IMR-90 (cell line): Measurements from ENCODE around the gene HIVEP3. TPM values are rescaled to one million over a fixed set of nuclear protein-coding genes. Genes with fewer than 3 reads are reported as not detected.

Experiments
- ATAC-seq: fragments of 200-7000 bp; cut with Tn5 transposase; 2 replicates; pipeline ENCODE4 v1.9.1; 2020; ENCODE audit warnings: low read depth, mild to moderate bottlenecking, moderate library complexity
- BruUV-seq: library from RNA; stranded (reverse); fragments of 400-500 nt; replicated peaks from 2 replicates; lab custom pipeline; 2021; lab: Mats Ljungman, UMichigan
- CTCF ChIA-PET: fragments of 300-600 bp; formaldehyde crosslinking; extraction: SDS; loops from one replicate; lab custom pipeline; 2021; ENCODE audit warnings: antibody characterized with exemption; lab: Yijun Ruan, JAX
- POLR2A ChIA-PET: fragments of 300-600 bp; sonication (Branson Sonifier 250); formaldehyde crosslinking; loops from one replicate; lab custom pipeline; 2022; ENCODE audit warnings: antibody characterized with exemption; ENCODE audit not compliant: unreplicated experiment; lab: Charles Lee
- DNase-seq: peaks from one replicate; pipeline ENCODE4 v3.0.0; 2013
- H2AFZ ChIP-seq: replicated peaks from 2 replicates; pipeline ENCODE3; 2013; ENCODE audit warnings: low read length, mild to moderate bottlenecking; ENCODE audit not compliant: poor library complexity
- H2AK5ac ChIP-seq: 2 replicates; pipeline ENCODE4 v1.6.1; 2013; ENCODE audit warnings: low read depth, low read length, inconsistent platforms
- H2AK9ac ChIP-seq: replicated peaks from 2 replicates; pipeline ENCODE3; 2013; ENCODE audit warnings: mild to moderate bottlenecking, low read depth, low read length, moderate library complexity; ENCODE audit not compliant: poor library complexity
- H2BK120ac ChIP-seq: 2 replicates; pipeline ENCODE4 v1.6.1; 2013; ENCODE audit warnings: low read depth, low read length, inconsistent platforms
- H2BK15ac ChIP-seq: 3 replicates; pipeline ENCODE4 v1.6.1; 2013; ENCODE audit warnings: low read depth, low read length, inconsistent platforms
- H2BK20ac ChIP-seq: 2 replicates; pipeline ENCODE4 v1.6.1; 2013; ENCODE audit warnings: low read depth, mild to moderate bottlenecking, inconsistent platforms, low read length, moderate library complexity
- H2BK5ac ChIP-seq: 2 replicates; pipeline ENCODE4 v1.6.1; 2013; ENCODE audit warnings: mild to moderate bottlenecking, low read depth, low read length, inconsistent platforms; ENCODE audit not compliant: poor library complexity, severe bottlenecking
- H3K14ac ChIP-seq: replicated peaks from 2 replicates; pipeline ENCODE4 v1.6.1; 2013; ENCODE audit warnings: low read depth, low read length, inconsistent platforms
- H3K18ac ChIP-seq: 2 replicates; pipeline ENCODE4 v1.6.1; 2013; ENCODE audit warnings: low read depth, low read length, control low read depth
- H3K23ac ChIP-seq: 2 replicates; pipeline ENCODE4 v1.6.1; 2013; ENCODE audit warnings: low read depth, low read length, inconsistent platforms
- H3K27ac ChIP-seq: 2 replicates; pipeline ENCODE4 v1.5.1; 2013; ENCODE audit warnings: mild to moderate bottlenecking, control low read depth, low read length; ENCODE audit not compliant: insufficient read depth
- H3K27me3 ChIP-seq: 2 replicates; pipeline ENCODE4 v1.6.1; 2013; ENCODE audit warnings: low read length; ENCODE audit not compliant: control insufficient read depth, insufficient read depth
- H3K36me3 ChIP-seq: 2 replicates; pipeline ENCODE4 v1.6.1; 2013; ENCODE audit warnings: low read length, mixed read lengths; ENCODE audit not compliant: control insufficient read depth, insufficient read depth
- H3K4ac ChIP-seq: 2 replicates; pipeline ENCODE4 v1.6.1; 2013; ENCODE audit warnings: low read depth, low read length, inconsistent platforms
- H3K4me1 ChIP-seq: 2 replicates; pipeline ENCODE4 v1.6.1; 2013; ENCODE audit warnings: low read length, mixed read lengths; ENCODE audit not compliant: control insufficient read depth, insufficient read depth
- H3K4me2 ChIP-seq: 2 replicates; pipeline ENCODE4 v1.6.1; 2013; ENCODE audit warnings: low read depth, mild to moderate bottlenecking, control low read depth, low read length, moderate library complexity
- H3K4me3 ChIP-seq: 2 replicates; pipeline ENCODE4 v1.5.1; 2013; ENCODE audit warnings: low read depth, mild to moderate bottlenecking, control low read depth, low read length, moderate library complexity; ENCODE audit not compliant: insufficient read depth
- H3K56ac ChIP-seq: 2 replicates; pipeline ENCODE4 v1.6.1; 2013; ENCODE audit warnings: low read length, inconsistent platforms; ENCODE audit not compliant: insufficient read depth; ENCODE audit errors: extremely low read depth
- H3K79me1 ChIP-seq, 2 experiments: 2 replicates each; pipeline ENCODE4 v1.6.1; 2013; ENCODE audit warnings: low read length in 2 of 2, inconsistent platforms in 1 of 2, low read depth in 1 of 2
- H3K9ac ChIP-seq: 2 replicates; pipeline ENCODE4 v1.6.1; 2013; ENCODE audit warnings: low read depth, low read length, control low read depth
- H3K9me1 ChIP-seq: 2 replicates; pipeline ENCODE4 v1.6.1; 2013; ENCODE audit warnings: low read length, inconsistent platforms; ENCODE audit not compliant: insufficient read depth
- H3K9me3 ChIP-seq: 2 replicates; pipeline ENCODE4 v1.6.1; 2013; ENCODE audit warnings: low read length; ENCODE audit not compliant: control insufficient read depth, insufficient read depth
- H4K20me1 ChIP-seq: 2 replicates; pipeline ENCODE4 v1.6.1; 2013; ENCODE audit warnings: low read length, inconsistent platforms; ENCODE audit not compliant: insufficient read depth
- H4K5ac ChIP-seq: 2 replicates; pipeline ENCODE4 v1.6.1; 2013; ENCODE audit warnings: mild to moderate bottlenecking, low read depth, low read length, control low read depth
- H4K8ac ChIP-seq, 2 experiments: 2 replicates each; pipeline ENCODE4 v1.6.1; 2013; ENCODE audit warnings: low read depth in 2 of 2, low read length in 2 of 2, control low read depth in 1 of 2, inconsistent platforms in 1 of 2
- H4K91ac ChIP-seq: 2 replicates; pipeline ENCODE4 v1.6.1; 2013; ENCODE audit warnings: low read depth, low read length, inconsistent platforms; ENCODE audit not compliant: insufficient read depth
- BHLHE40 ChIP-seq: fragments of 150-350 bp; IDR thresholded peaks from 2 replicates; pipeline ENCODE4 v1.6.1; 2016; ENCODE audit warnings: mild to moderate bottlenecking, low read depth, low read length
- CEBPB ChIP-seq: IDR thresholded peaks from 2 replicates; pipeline ENCODE4 v1.6.1; 2012; ENCODE audit warnings: low read depth, low read length, improper control_type of control experiment
- CHD1 ChIP-seq: IDR thresholded peaks from 2 replicates; pipeline ENCODE4 v1.6.1; 2012; ENCODE audit warnings: low read depth, low read length, improper control_type of control experiment
- CTCF ChIP-seq: conservative IDR thresholded peaks from 2 replicates; pipeline ENCODE4 v1.5.1; 2012; ENCODE audit warnings: mild to moderate bottlenecking, low read depth, low read length, improper control_type of control experiment
- ELK1 ChIP-seq: fragments of 150-350 bp; IDR thresholded peaks from 2 replicates; pipeline ENCODE4 v1.6.1; 2016; ENCODE audit warnings: low read depth, mild to moderate bottlenecking, low read length, moderate library complexity, borderline replicate concordance
- FOS ChIP-seq: fragments of 150-350 bp; IDR thresholded peaks from 2 replicates; pipeline ENCODE4 v1.6.1; 2016; ENCODE audit warnings: low read depth, low read length
- MAFK ChIP-seq: IDR thresholded peaks from 2 replicates; pipeline ENCODE4 v1.6.1; 2012; ENCODE audit warnings: low read depth, low read length, improper control_type of control experiment
- MAZ ChIP-seq: IDR thresholded peaks from 2 replicates; pipeline ENCODE4 v1.6.1; 2012; ENCODE audit warnings: low read depth, mild to moderate bottlenecking, low read length, improper control_type of control experiment, moderate library complexity, borderline replicate concordance
- MXI1 ChIP-seq: IDR thresholded peaks from 2 replicates; pipeline ENCODE4 v1.6.1; 2012; ENCODE audit warnings: low read depth, mild to moderate bottlenecking, low read length, moderate library complexity, borderline replicate concordance
- NFE2L2 ChIP-seq: fragments of 150-350 bp; IDR thresholded peaks from 2 replicates; pipeline ENCODE4 v1.6.1; 2016; ENCODE audit warnings: low read depth, mild to moderate bottlenecking, low read length
- POLR2A ChIP-seq: IDR thresholded peaks from 2 replicates; pipeline ENCODE4 v1.6.1; 2012; ENCODE audit warnings: mild to moderate bottlenecking, low read depth, low read length
- RAD21 ChIP-seq: IDR thresholded peaks from 2 replicates; pipeline ENCODE4 v1.6.1; 2012; ENCODE audit warnings: low read length, improper control_type of control experiment
- RCOR1 ChIP-seq: IDR thresholded peaks from 2 replicates; pipeline ENCODE4 v1.6.1; 2012; ENCODE audit warnings: mild to moderate bottlenecking, low read length, improper control_type of control experiment; ENCODE audit not compliant: insufficient replicate concordance
- RFX5 ChIP-seq: IDR thresholded peaks from 2 replicates; pipeline ENCODE4 v1.8.0; 2012; ENCODE audit warnings: low read depth, mild to moderate bottlenecking, low read length, moderate library complexity
- SMC3 ChIP-seq: fragments of 150-350 bp; IDR thresholded peaks from 2 replicates; pipeline ENCODE4 v1.6.1; 2016; ENCODE audit warnings: low read depth, mild to moderate bottlenecking, antibody characterized with exemption, low read length, moderate library complexity
- WGBS, 2 experiments: methylation state at CpG; one replicate each; pipeline versions ENCODE4 v1.1.5 to v1.1.7; 2013; ENCODE audit warnings: missing lambda C conversion rate in 2 of 2; ENCODE audit not compliant: insufficient read length in 1 of 2; ENCODE audit errors: extremely low coverage in 2 of 2; 5-methylcytosine and 5-hydroxymethylcytosine counted together
- dilution Hi-C: fragments of 300-500 bp; cut with HindIII; formaldehyde crosslinking; loops from one replicate; pipeline ENCODE4 v1.14.3; 2018; ENCODE audit warnings: low sequenced_read_pairs; ENCODE audit not compliant: unreplicated experiment
- in situ Hi-C: fragments of 300-500 bp; cut with MboI; formaldehyde crosslinking; loops from 3 replicates; pipeline ENCODE4 v1.14.3; 2019; ENCODE audit warnings: low sequenced_read_pairs, inconsistent platforms, mixed read lengths
- intact Hi-C: fragments of 100-400 bp; cut with micrococcal nuclease; formaldehyde crosslinking; loops from 2 replicates; pipeline ENCODE4 v1.10.0; 2022
- polyA plus RNA-seq, 3 experiments: library from polyadenylated mRNA; depleted of rRNA; stranded (reverse); fragments of >200 nt; gene quantifications; 2 replicates each; pipeline ENCODE4 v1.2.3, GENCODE V29; 2012; ENCODE audit warnings: low replicate concordance in 1 of 3
- total RNA-seq: library from RNA; depleted of rRNA; stranded (reverse); fragments of >200 nt; gene quantifications from 2 replicates; pipeline ENCODE4 v1.2.3, GENCODE V29; 2012
- TF ChIP-seq, protein P1 (sequence below): fragments of 150-350 bp; IDR thresholded peaks from 2 replicates; pipeline ENCODE4 v1.6.1; 2017; ENCODE audit warnings: mild to moderate bottlenecking, antibody characterized with exemption, low read length, low read depth

The HIVEP3 gene
- total and polyA plus RNA-seq, 2 of the 4 experiments (the other 2 are of a cell fraction) = 1.4 to 4.0 TPM

- dilution Hi-C loops (no loop called here), in situ Hi-C loops (no loop called here), intact Hi-C loops (no loop called here)
- H3K9ac ChIP-seq = no peak overlapping the region
- H2AK5ac ChIP-seq = no peak overlapping the region
- H3K4me1 ChIP-seq = no peaks in the 10 kb centered on the region; the same call in 1 of the 2 replicates
- H3K27ac ChIP-seq = no peak overlapping the region
- no peak overlapping the region for H3K18ac ChIP-seq
- no peaks in the 10 kb centered on the region for H3K27me3 ChIP-seq
- H3K23ac ChIP-seq = no peak overlapping the region
- TF ChIP-seq MAFK = no peak
- no peak for TF ChIP-seq MXI1
- no peak for TF ChIP-seq CHD1
- TF ChIP-seq CTCF = no peak
- TF ChIP-seq RCOR1 = no peak
- TF ChIP-seq ELK1 = no peak
- no peak for TF ChIP-seq NFE2L2
- TF ChIP-seq FOS = no peak
- TF ChIP-seq MAZ = no peak
- no peak for TF ChIP-seq RFX5
- TF ChIP-seq RAD21 = no peak
- no peak for TF ChIP-seq BHLHE40
- TF ChIP-seq, protein P1, sequence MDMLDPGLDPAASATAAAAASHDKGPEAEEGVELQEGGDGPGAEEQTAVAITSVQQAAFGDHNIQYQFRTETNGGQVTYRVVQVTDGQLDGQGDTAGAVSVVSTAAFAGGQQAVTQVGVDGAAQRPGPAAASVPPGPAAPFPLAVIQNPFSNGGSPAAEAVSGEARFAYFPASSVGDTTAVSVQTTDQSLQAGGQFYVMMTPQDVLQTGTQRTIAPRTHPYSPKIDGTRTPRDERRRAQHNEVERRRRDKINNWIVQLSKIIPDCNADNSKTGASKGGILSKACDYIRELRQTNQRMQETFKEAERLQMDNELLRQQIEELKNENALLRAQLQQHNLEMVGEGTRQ = no peak
- no peak for TF ChIP-seq CEBPB
- TF ChIP-seq POLR2A = no peak
- no peak for TF ChIP-seq SMC3
- DNase-seq (no peak), ATAC-seq (no peak)
- no peak overlapping the region for H2BK20ac ChIP-seq
- WGBS, 2 experiments = no CpG with 5 or more reads among the region's 5 CpGs
- H3K4me2 ChIP-seq = no peak overlapping the region
- CTCF ChIA-PET = interaction anchor here (1.1 kb wide), 1 partner anchor 370 kb away, joined by 3 read pairs; no protein-coding TSS in a partner anchor
- no peaks in the 10 kb centered on the region for H3K9me1 ChIP-seq
- no peaks in the 10 kb centered on the region for H3K79me1 ChIP-seq
- H4K8ac ChIP-seq = no peak overlapping the region
- no peaks in the 10 kb centered on the region for H3K9me3 ChIP-seq
- BruUV-seq = no TSS peak
- POLR2A ChIA-PET = no interaction called here
- H2AK9ac ChIP-seq = no peak overlapping the region
- no peak overlapping the region for H2BK15ac ChIP-seq
- no peak overlapping the region for H3K4ac ChIP-seq
- no peak overlapping the region for H3K14ac ChIP-seq
- H3K36me3 ChIP-seq = no peaks in the 10 kb centered on the region
- H2BK5ac ChIP-seq = no peak overlapping the region
- H2BK120ac ChIP-seq = no peak overlapping the region
- H4K20me1 ChIP-seq = no peaks in the 10 kb centered on the region
- H2AFZ ChIP-seq = no peak overlapping the region
- no peak overlapping the region for H3K56ac ChIP-seq
- H3K4me3 ChIP-seq = no peak overlapping the region
- no peak overlapping the region for H4K91ac ChIP-seq
- H4K5ac ChIP-seq = no peak overlapping the region
Observed at GRCh38 chr1:41804176-41804575, 114.5 kb downstream of the HIVEP3 start.
